Stomach (tissue), 4 donors: ENCODE data around the gene WIPF1.

Source experiments
- CTCF ChIP-seq, 7 experiments: fragments of 450-650 bp in 4 of 7; fragments of 200-600 bp in 3 of 7; sonication (generic) in 3 of 7; IDR thresholded peaks; one replicate each; pipeline ENCODE4 v1.5.1; 2016 to 2019; ENCODE audit warnings: antibody characterized with exemption in 7 of 7, control low read depth in 2 of 7, mild to moderate bottlenecking in 1 of 7
- POLR2A ChIP-seq, 4 donors: fragments of 450-650 bp; IDR thresholded peaks; one replicate each; pipeline ENCODE4 v1.6.1; 2016; ENCODE audit warnings: antibody characterized with exemption in 4 of 4, control low read depth in 2 of 4, mild to moderate bottlenecking in 1 of 4, moderate library complexity in 1 of 4

- no peak for TF ChIP-seq POLR2A (IDR thresholded peaks at IDR 0.05)
- TF ChIP-seq CTCF (IDR thresholded peaks at IDR 0.05), result no peak
Observed at GRCh38 chr2:174600349-174600748, 2.7 kb upstream of the WIPF1 start.
